SK-N-SH (cell line): Measurements from ENCODE around the gene GPR160. TPM values are rescaled to one million over a fixed set of nuclear protein-coding genes. Genes with fewer than 3 reads are reported as not detected.

Experiments used
- CTCF ChIA-PET: fragments of 300-600, 350-600 bp; formaldehyde crosslinking; extraction: SDS; loops from one replicate; lab custom pipeline; 2021; lab: Yijun Ruan, JAX
- POLR2A ChIA-PET: fragments of 350-600 bp; sonication (Branson Sonifier 250); formaldehyde crosslinking; extraction: SDS; loops from one replicate; lab custom pipeline; 2020; ENCODE audit warnings: antibody characterized with exemption, inconsistent platforms; lab: Yijun Ruan, JAX
- DNase-seq: peaks from one replicate; pipeline ENCODE4 v3.0.0; 2012
- H2AFZ ChIP-seq: fragments of 200-600 bp; sonication (generic); 2 replicates; pipeline ENCODE4 v1.8.1; 2016; ENCODE audit warnings: antibody characterized with exemption, mild to moderate bottlenecking, low read depth
- H3F3A ChIP-seq: fragments of 200-600 bp; sonication (generic); replicated peaks from 2 replicates; pipeline ENCODE3; 2016; ENCODE audit warnings: antibody characterized with exemption, mild to moderate bottlenecking; ENCODE audit not compliant: insufficient read depth
- H3K27ac ChIP-seq, 2 experiments: fragments of 200-500 bp in 1 of 2; fragments of 200-600 bp in 1 of 2; sonication (Bioruptor generic) in 1 of 2; sonication (generic), shearing (Covaris generic) in 1 of 2; 2 replicates each; pipeline versions ENCODE4 v1.5.1 to v1.6.1; 2014 to 2016; ENCODE audit warnings: low read depth in 2 of 2, inconsistent platforms in 1 of 2, low read length in 1 of 2, mild to moderate bottlenecking in 1 of 2, mixed read lengths in 1 of 2
- H3K27me3 ChIP-seq: fragments of 200-600 bp; sonication (generic), shearing (Covaris generic); 2 replicates; pipeline ENCODE4 v1.6.1; 2016; ENCODE audit warnings: mixed run types; ENCODE audit not compliant: insufficient read depth
- H3K36me3 ChIP-seq, 2 experiments: fragments of 200-500 bp in 1 of 2; fragments of 200-600 bp in 1 of 2; sonication (Bioruptor generic) in 1 of 2; sonication (generic) in 1 of 2; replicated peaks in 1 of 2; 2 replicates each; pipeline versions ENCODE3 to v1.5.1; 2014 to 2016; ENCODE audit warnings: low read length in 1 of 2, mild to moderate bottlenecking in 1 of 2; ENCODE audit not compliant: insufficient read depth in 2 of 2, control insufficient read depth in 1 of 2
- H3K4me1 ChIP-seq, 2 experiments: fragments of 200-500 bp in 1 of 2; fragments of 200-600 bp in 1 of 2; sonication (Bioruptor generic) in 1 of 2; sonication (generic), shearing (Covaris generic) in 1 of 2; 2 replicates each; pipeline versions ENCODE4 v1.5.1 to v1.6.1; 2014 to 2016; ENCODE audit warnings: low read depth in 1 of 2, low read length in 1 of 2, mixed run types in 1 of 2; ENCODE audit not compliant: insufficient read depth in 2 of 2, control insufficient read depth in 1 of 2
- H3K4me2 ChIP-seq: fragments of 200-600 bp; sonication (generic), shearing (Covaris generic); 2 replicates; pipeline ENCODE4 v1.6.1; 2017; ENCODE audit warnings: mixed run types
- H3K4me3 ChIP-seq, 2 experiments: fragments of 200-500 bp in 1 of 2; fragments of 200-600 bp in 1 of 2; sonication (Bioruptor generic) in 1 of 2; sonication (generic), shearing (Covaris generic) in 1 of 2; 2 replicates each; pipeline versions ENCODE4 v1.5.1 to v1.8.1; 2014 to 2016; ENCODE audit warnings: low read depth in 2 of 2, inconsistent platforms in 1 of 2, low read length in 1 of 2, mild to moderate bottlenecking in 1 of 2, mixed read lengths in 1 of 2, moderate library complexity in 1 of 2
- H3K79me2 ChIP-seq: fragments of 200-600 bp; sonication (generic); 2 replicates; pipeline ENCODE4 v1.8.1; 2017; ENCODE audit warnings: mild to moderate bottlenecking; ENCODE audit not compliant: insufficient read depth
- H3K9ac ChIP-seq: fragments of 200-600 bp; sonication (generic); 2 replicates; pipeline ENCODE4 v1.6.1; 2017; ENCODE audit warnings: mixed run types
- H3K9me2 ChIP-seq: fragments of 200-600 bp; sonication (generic); 2 replicates; pipeline ENCODE4 v1.6.1; 2017; ENCODE audit warnings: mixed run types
- H3K9me3 ChIP-seq: fragments of 200-600 bp; sonication (generic); 2 replicates; pipeline ENCODE4 v1.6.1; 2017; ENCODE audit warnings: mixed run types, mild to moderate bottlenecking, moderate library complexity
- H4K20me1 ChIP-seq: fragments of 200-600 bp; sonication (generic); 2 replicates; pipeline ENCODE4 v1.6.1; 2017; ENCODE audit warnings: mild to moderate bottlenecking, mixed run types; ENCODE audit not compliant: insufficient read depth
- CHD2 ChIP-seq: fragments of 150-350 bp; IDR thresholded peaks from 2 replicates; pipeline ENCODE4 v1.6.1; 2018; ENCODE audit warnings: low read length; ENCODE audit not compliant: partially characterized antibody
- FOSL2 ChIP-seq: IDR thresholded peaks from 2 replicates; pipeline ENCODE4 v1.4.0; 2012; ENCODE audit warnings: low read depth, mild to moderate bottlenecking, moderate library complexity, borderline replicate concordance
- FOXJ3 ChIP-seq: sonication (generic); formaldehyde crosslinking; IDR thresholded peaks from 2 replicates; pipeline ENCODE4 v1.5.1; 2020; ENCODE audit warnings: mild to moderate bottlenecking, missing genetic modification reagents
- FOXM1 ChIP-seq: IDR thresholded peaks from 2 replicates; pipeline ENCODE4 v1.4.0; 2012; ENCODE audit warnings: low read depth, mild to moderate bottlenecking
- GABPA ChIP-seq: IDR thresholded peaks from 2 replicates; pipeline ENCODE4 v1.4.0; 2012; ENCODE audit warnings: low read depth, mild to moderate bottlenecking
- MEF2A ChIP-seq: IDR thresholded peaks from 2 replicates; pipeline ENCODE4 v1.4.0; 2012; ENCODE audit warnings: low read depth, borderline replicate concordance
- MXI1 ChIP-seq: IDR thresholded peaks from 2 replicates; pipeline ENCODE4 v1.6.1; 2012; ENCODE audit warnings: mild to moderate bottlenecking, low read depth, low read length, improper control_type of control experiment
- NFIC ChIP-seq: IDR thresholded peaks from 2 replicates; pipeline ENCODE4 v1.4.0; 2012; ENCODE audit warnings: borderline replicate concordance
- POLR2AphosphoS5 ChIP-seq: IDR thresholded peaks from 2 replicates; pipeline ENCODE4 v1.6.1; 2012; ENCODE audit warnings: low read depth, low read length
- RFX5 ChIP-seq: IDR thresholded peaks from 2 replicates; pipeline ENCODE4 v1.6.1; 2012; ENCODE audit warnings: mild to moderate bottlenecking, improper control_type of control experiment, low read length
- SIN3A ChIP-seq: IDR thresholded peaks from 2 replicates; pipeline ENCODE4 v1.6.1; 2012; ENCODE audit warnings: low read depth, mild to moderate bottlenecking, low read length, moderate library complexity, borderline replicate concordance
- SMC3 ChIP-seq: IDR thresholded peaks from 2 replicates; pipeline ENCODE4 v1.6.1; 2012; ENCODE audit warnings: low read depth, low read length, improper control_type of control experiment
- TAF1 ChIP-seq: IDR thresholded peaks from 2 replicates; pipeline ENCODE4 v1.6.1; 2012; ENCODE audit warnings: low read depth, mild to moderate bottlenecking, low read length, moderate library complexity, borderline replicate concordance
- TEAD4 ChIP-seq: IDR thresholded peaks from 2 replicates; pipeline ENCODE4 v1.4.0; 2012; ENCODE audit warnings: mild to moderate bottlenecking, borderline replicate concordance; ENCODE audit not compliant: insufficient read depth
- WGBS: methylation state at CpG from one replicate; pipeline ENCODE4 v1.1.6; 2017; ENCODE audit warnings: low lambda C conversion rate; 5-methylcytosine and 5-hydroxymethylcytosine counted together
- polyA plus RNA-seq, 3 experiments: library from polyadenylated mRNA; depleted of rRNA; stranded (reverse); fragments of >200 nt; gene quantifications; 2 replicates each; pipeline ENCODE4 v1.2.3, GENCODE V29; 2012
- TF ChIP-seq, protein P1 (sequence below): fragments of 150-350 bp; IDR thresholded peaks from 2 replicates; pipeline ENCODE4 v1.6.1; 2016; ENCODE audit warnings: mild to moderate bottlenecking, low read depth, low read length
- TF ChIP-seq, protein P2 (sequence below): IDR thresholded peaks from 2 replicates; pipeline ENCODE4 v1.6.1; 2012; ENCODE audit warnings: mild to moderate bottlenecking, low read depth, low read length, moderate library complexity
- TF ChIP-seq, protein P3 (sequence below): IDR thresholded peaks from 2 replicates; pipeline ENCODE4 v1.4.0; 2012; ENCODE audit warnings: low read depth, borderline replicate concordance
- TF ChIP-seq, protein P4 (sequence below): fragments of 200-600 bp; sonication (generic); IDR thresholded peaks from 2 replicates; pipeline ENCODE4 v1.6.1; 2017; ENCODE audit warnings: antibody characterized with exemption, mild to moderate bottlenecking, moderate library complexity
- TF ChIP-seq, protein P5 (sequence below): fragments of 150-350 bp; IDR thresholded peaks from 2 replicates; pipeline ENCODE4 v1.6.1; 2017; ENCODE audit warnings: antibody characterized with exemption, low read length, low read depth, borderline replicate concordance
- TF ChIP-seq, protein P6 (sequence below): IDR thresholded peaks from 2 replicates; pipeline ENCODE4 v1.4.0; 2012; ENCODE audit warnings: low read depth

The GPR160 gene
- polyA plus RNA-seq, 1 of the 3 experiments (the other 2 are of a cell fraction), result 0.31 TPM

DNA sequence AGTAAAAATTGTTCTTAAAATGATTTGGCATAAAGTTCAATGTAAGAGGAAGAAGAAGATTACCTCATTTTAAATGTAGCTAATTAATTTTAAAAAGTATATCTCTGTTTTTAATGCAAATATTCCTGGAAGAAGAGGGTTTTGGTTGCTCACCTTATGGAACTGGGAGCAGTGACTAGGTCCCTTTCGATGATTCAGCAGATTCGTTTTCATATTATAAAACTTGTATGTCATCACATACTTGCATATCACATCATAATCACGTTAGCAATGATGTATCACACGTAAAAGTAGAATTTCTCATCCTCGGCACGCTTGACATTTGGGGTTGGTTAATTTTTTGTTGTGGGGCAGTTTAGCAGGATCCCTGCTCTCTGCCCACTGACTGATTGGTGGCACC is 47.6 kb downstream of the GPR160 start:
- Histone ChIP-seq H3K27ac (no peak overlapping the region), H3F3A (peaks cover 6% of the 10 kb centered on the region), H3K4me2 (no peak overlapping the region), H3K9me3 (no peaks in the 10 kb centered on the region), H3K4me1 (no peaks in the 10 kb centered on the region), H3K9ac (no peak overlapping the region), H3K9me2 (no peaks in the 10 kb centered on the region), H4K20me1 (no peaks in the 10 kb centered on the region), H2AFZ (no peak overlapping the region), H3K36me3 (peaks cover 56 to 63% of the 10 kb centered on the region in 2 experiments), H3K79me2 (no peaks in the 10 kb centered on the region), H3K4me3 (no peak overlapping the region), H3K27me3 (no peaks in the 10 kb centered on the region)
- TF ChIP-seq, protein P1, sequence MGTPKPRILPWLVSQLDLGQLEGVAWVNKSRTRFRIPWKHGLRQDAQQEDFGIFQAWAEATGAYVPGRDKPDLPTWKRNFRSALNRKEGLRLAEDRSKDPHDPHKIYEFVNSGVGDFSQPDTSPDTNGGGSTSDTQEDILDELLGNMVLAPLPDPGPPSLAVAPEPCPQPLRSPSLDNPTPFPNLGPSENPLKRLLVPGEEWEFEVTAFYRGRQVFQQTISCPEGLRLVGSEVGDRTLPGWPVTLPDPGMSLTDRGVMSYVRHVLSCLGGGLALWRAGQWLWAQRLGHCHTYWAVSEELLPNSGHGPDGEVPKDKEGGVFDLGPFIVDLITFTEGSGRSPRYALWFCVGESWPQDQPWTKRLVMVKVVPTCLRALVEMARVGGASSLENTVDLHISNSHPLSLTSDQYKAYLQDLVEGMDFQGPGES, result no peak
- TF ChIP-seq RFX5 (no peak), MEF2A (no peak), MXI1 (no peak), POLR2AphosphoS5 (no peak), SMC3 (no peak), NFIC (no peak), CHD2 (no peak), FOSL2 (no peak), GABPA (no peak), SIN3A (no peak), TAF1 (no peak), FOXJ3 (CRISPR knock-in tag) (no peak), FOXM1 (no peak), TEAD4 (no peak)
- TF ChIP-seq, protein P2, sequence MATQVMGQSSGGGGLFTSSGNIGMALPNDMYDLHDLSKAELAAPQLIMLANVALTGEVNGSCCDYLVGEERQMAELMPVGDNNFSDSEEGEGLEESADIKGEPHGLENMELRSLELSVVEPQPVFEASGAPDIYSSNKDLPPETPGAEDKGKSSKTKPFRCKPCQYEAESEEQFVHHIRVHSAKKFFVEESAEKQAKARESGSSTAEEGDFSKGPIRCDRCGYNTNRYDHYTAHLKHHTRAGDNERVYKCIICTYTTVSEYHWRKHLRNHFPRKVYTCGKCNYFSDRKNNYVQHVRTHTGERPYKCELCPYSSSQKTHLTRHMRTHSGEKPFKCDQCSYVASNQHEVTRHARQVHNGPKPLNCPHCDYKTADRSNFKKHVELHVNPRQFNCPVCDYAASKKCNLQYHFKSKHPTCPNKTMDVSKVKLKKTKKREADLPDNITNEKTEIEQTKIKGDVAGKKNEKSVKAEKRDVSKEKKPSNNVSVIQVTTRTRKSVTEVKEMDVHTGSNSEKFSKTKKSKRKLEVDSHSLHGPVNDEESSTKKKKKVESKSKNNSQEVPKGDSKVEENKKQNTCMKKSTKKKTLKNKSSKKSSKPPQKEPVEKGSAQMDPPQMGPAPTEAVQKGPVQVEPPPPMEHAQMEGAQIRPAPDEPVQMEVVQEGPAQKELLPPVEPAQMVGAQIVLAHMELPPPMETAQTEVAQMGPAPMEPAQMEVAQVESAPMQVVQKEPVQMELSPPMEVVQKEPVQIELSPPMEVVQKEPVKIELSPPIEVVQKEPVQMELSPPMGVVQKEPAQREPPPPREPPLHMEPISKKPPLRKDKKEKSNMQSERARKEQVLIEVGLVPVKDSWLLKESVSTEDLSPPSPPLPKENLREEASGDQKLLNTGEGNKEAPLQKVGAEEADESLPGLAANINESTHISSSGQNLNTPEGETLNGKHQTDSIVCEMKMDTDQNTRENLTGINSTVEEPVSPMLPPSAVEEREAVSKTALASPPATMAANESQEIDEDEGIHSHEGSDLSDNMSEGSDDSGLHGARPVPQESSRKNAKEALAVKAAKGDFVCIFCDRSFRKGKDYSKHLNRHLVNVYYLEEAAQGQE, result no peak
- TF ChIP-seq, protein P3, sequence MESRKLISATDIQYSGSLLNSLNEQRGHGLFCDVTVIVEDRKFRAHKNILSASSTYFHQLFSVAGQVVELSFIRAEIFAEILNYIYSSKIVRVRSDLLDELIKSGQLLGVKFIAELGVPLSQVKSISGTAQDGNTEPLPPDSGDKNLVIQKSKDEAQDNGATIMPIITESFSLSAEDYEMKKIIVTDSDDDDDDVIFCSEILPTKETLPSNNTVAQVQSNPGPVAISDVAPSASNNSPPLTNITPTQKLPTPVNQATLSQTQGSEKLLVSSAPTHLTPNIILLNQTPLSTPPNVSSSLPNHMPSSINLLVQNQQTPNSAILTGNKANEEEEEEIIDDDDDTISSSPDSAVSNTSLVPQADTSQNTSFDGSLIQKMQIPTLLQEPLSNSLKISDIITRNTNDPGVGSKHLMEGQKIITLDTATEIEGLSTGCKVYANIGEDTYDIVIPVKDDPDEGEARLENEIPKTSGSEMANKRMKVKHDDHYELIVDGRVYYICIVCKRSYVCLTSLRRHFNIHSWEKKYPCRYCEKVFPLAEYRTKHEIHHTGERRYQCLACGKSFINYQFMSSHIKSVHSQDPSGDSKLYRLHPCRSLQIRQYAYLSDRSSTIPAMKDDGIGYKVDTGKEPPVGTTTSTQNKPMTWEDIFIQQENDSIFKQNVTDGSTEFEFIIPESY, result no peak
- TF ChIP-seq, protein P4, sequence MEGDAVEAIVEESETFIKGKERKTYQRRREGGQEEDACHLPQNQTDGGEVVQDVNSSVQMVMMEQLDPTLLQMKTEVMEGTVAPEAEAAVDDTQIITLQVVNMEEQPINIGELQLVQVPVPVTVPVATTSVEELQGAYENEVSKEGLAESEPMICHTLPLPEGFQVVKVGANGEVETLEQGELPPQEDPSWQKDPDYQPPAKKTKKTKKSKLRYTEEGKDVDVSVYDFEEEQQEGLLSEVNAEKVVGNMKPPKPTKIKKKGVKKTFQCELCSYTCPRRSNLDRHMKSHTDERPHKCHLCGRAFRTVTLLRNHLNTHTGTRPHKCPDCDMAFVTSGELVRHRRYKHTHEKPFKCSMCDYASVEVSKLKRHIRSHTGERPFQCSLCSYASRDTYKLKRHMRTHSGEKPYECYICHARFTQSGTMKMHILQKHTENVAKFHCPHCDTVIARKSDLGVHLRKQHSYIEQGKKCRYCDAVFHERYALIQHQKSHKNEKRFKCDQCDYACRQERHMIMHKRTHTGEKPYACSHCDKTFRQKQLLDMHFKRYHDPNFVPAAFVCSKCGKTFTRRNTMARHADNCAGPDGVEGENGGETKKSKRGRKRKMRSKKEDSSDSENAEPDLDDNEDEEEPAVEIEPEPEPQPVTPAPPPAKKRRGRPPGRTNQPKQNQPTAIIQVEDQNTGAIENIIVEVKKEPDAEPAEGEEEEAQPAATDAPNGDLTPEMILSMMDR, result no peak
- TF ChIP-seq, protein P5, sequence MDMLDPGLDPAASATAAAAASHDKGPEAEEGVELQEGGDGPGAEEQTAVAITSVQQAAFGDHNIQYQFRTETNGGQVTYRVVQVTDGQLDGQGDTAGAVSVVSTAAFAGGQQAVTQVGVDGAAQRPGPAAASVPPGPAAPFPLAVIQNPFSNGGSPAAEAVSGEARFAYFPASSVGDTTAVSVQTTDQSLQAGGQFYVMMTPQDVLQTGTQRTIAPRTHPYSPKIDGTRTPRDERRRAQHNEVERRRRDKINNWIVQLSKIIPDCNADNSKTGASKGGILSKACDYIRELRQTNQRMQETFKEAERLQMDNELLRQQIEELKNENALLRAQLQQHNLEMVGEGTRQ, result no peak
- TF ChIP-seq, protein P6, sequence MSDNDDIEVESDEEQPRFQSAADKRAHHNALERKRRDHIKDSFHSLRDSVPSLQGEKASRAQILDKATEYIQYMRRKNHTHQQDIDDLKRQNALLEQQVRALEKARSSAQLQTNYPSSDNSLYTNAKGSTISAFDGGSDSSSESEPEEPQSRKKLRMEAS, result no peak
- DNase-seq, result no peak
- 92% methylated on average over 6 of the region's 6 CpGs for WGBS
- ChIA-PET CTCF (interaction anchor here (1.3 to 2.2 kb wide), 2 partner anchors 8 to 13 kb away, joined by 3 to 5 read pairs; no protein-coding TSS in a partner anchor), POLR2A (no interaction called here)
